Activated CD4-positive, CD25-positive, alpha-beta regulatory T cell (primary cell): ENCODE results near the gene ARAP1.

ENCODE experiments used
- DNase-seq, 4 experiments: peaks; one replicate each; lab custom pipeline; 2025; lab: John Stamatoyannopoulos, UW

ARAP1 gene

GRCh38 chr11:72762641-72763304, 10.6 kb upstream of the ARAP1 start:
- DNase-seq: no peak

DNA sequence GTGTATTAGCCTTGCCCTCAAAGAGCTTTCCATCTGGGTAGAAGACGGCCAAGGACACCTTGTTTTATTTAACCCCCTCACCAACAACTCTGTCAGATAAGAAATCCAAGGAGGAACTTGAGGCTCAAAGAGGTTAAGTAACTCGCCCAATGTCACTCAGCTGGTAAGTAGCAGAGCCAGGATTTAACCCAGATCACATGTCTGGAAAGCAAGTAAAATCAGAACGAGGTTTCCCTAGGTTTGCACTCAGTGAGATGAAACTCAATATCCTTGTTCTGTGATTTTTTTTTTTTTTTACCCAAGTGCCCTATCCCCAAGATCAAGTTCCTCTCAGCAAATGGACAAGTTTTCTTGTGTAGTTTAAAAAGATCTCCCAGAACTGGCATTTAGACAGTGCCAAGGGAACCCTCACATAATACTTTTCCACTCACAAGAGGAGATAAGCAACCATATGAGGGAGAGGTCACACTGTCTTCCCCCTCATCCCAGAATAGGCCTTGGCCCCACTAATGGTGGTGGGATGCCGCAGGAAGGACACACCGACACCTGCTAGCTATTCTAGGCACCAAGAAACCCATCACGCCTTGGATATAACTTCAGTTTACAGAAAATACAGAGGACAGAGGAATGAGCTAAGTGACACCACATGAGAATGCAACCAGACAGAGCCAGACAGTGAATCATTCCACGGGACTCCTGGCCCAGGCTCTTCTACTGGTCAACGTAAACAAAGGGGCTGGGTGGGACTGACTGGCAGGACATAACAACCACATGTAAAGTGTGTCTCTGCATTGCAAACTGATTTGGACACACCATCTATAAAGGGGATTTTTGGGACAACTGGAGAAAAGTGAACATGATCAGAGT, 8.6 kb upstream of the ARAP1 start:
- no peak for DNase-seq

DNA sequence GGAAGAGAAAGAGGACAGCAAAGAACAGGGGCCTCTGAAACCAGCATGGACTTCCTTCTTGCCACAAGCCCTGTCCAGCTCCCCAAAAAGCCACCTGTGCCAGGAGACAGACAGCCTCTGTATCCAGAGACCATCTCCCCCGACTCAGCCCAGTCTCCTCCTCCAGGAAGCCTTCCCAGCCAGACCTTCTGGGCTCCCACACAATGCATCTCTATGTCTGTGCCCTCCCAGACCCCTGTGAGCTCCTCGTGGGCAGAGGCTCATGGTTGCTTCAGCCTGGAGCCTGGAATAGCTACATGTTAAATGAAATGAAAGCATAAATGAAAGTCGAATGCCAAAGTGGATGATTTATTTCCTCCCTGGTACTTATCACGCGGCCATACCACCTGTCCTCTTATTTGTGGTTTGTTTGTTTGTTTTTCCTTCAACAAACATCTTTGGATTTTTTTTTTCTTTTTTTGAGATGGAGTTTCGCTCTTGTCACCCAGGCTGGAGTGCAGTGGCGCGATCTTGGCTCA, 7.3 kb upstream of the ARAP1 start:
- no peak for DNase-seq

DNA sequence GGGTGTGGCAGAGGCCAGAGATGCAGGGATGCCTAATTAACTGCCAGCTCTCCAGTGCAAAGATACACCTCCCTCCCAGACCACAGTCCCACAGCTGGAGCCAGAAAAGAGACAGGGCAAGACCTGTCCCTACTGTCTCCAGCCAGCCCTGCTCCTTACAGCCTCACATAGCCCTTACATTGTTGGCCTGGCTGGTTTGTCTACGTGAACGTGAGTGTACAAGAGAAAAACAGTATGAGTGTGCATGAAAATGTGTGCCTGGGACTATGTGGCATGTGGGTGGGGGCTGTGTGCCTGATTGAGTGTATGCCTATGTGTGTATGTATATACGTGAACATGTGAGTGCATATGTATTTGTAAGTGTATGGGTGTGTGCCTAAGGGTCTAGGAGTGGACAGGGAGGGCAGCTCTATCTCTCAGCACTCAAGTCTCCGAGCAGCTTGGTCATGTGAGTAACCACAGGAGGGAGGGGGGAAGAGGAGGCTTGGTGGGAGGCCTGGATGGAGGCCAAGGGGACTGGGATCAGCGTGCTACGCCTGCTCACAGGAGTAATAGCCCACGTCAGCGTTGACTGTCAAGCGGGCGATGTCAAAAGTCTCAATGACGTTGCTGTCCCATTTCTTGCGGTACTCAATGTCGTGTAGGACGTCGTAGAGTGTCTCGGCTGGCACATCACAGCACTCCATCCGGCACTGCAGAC, 6.6 kb upstream of the ARAP1 start:
- DNase-seq: no peak

DNA sequence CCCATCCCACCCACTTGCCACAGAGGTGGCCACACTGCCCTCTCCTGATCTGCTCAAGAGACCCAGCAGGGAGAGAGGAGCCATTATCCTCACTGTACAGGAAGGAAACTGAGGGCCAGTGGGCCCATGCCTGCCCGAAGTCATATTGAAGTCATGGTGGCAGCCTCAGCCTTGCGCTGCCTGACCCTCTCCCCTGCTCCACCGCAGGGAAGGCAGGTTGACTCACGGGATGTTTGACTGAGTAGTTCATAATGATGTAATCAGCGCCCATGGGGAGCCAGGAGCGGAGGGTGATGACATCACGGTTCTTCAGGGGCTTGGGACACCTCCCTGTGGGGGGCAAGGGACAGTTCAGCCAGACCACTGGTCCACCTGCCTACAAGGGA, 6.1 kb upstream of the ARAP1 start:
- DNase-seq: no peak

GRCh38 chr11:72755713-72756285, 3.6 kb upstream of the ARAP1 start:
- no peak for DNase-seq

GRCh38 chr11:72754544-72755155, 2.4 kb upstream of the ARAP1 start:
- no peak for DNase-seq

DNA sequence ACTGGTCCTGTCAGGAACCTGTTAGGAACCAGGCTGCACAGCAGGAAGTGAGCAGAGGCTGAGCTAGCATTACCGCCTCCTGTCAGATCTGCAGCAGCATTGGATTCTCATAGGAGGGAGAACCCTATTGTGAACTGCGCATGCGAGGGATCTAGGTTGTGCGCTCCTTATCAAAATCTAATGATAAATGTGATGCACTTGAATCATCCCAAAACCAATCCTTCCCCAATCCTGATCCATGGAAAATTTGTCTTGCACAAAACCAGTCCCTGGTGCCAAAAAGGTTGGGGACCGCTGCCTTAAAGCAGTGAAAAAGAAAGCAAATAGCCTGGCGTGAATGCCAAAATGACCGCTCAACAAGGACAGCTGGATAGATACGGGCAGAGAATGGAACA, 1.9 kb upstream of the ARAP1 start:
- no peak for DNase-seq

DNA sequence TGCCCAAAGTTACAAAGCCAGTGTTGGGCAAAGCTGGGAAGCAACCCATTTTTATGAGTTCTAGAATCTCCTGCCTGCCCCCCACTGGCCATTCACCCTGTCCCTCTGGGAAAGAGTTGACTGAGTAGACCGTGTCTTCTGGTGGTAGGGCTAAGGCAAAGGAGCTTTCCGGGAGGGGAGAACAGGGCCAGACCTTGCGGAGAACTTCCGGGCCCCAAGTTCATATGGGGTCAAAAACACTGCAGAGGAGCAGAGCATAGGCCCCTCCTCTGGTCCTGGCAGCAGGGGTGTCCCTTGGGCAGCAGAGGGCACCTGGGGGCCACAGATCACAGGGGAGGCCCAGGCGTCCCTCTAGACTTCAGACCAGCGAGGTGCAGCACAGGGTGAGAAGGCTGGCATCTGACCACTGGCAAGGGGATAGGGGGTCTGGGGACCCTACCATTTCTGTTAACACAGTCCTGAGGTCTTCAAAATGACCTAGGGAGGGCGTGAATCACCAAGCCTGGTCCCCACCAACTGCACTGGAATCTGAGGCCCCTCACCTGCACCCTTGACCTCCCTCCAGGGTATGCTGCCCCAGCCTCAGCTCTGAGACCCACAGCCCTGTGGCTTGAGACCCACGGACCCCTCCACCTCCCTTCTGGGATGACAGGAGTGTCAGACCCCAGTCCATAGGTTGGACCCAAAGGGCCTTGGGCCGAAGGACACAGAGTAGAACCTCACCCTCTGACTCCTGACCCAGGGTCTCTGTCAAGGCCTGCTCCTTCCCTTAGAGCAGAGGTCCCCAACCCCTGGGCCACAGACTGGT, 1.3 kb upstream of the ARAP1 start:
- no peak for DNase-seq

- no peak for DNase-seq
These were observed 806 bp downstream of the ARAP1 start for GRCh38 chr11:72751116-72752087.

GRCh38 chr11:72750556-72751115, 1.6 kb downstream of the ARAP1 start:
- no peak for DNase-seq

DNA sequence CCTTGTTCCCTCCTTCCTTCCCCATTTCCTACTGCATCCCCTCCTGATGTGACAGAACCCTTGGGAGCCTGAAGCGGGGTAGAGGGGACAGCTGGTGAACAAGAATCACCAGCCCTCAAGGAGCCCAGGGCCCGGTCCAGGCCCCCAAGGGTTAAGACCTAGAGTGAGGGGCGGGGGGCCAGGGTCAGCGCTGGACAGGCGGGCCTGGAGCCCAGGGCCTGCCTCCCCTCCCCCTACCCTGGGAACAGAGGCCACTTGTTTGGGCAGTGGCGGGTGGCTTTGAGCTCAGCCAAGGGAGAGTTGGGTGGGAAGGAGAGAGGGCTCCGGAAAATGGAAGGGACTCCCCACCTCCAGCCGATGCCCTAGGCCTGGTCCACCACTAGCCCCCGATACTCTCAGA, 2.1 kb downstream of the ARAP1 start:
- no peak for DNase-seq

DNA sequence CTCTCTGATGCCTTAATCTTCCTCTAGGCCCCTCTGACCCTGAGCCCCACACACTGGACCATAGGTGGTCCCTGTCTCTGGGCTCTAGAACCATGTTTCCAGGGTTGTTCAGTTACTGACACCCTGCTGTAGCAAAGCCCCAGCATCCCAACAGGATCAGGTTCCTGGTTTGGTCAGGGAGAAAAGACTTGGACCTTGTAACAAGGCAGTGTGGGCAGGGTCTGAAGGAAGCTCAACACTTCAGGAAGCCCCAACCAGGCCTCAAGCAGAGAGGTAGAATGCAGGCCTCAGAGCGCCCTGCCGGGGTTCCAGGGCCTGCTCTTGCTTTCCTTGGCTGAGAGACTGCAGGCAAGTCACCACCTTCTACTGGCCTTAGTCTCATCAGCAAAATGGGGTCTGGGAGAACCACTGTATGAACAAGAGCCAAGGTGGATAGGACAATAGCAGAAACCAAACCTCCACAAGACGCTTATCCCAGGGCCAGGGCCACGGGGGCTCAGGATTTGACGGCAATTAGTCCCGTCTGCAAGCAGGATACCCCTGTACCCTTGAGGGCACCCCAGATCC, 4.8 kb downstream of the ARAP1 start:
- DNase-seq: no peak

GRCh38 chr11:72746821-72747220, 5.4 kb downstream of the ARAP1 start:
- DNase-seq: no peak

- DNase-seq: no peak
These were observed 6.2 kb downstream of the ARAP1 start for GRCh38 chr11:72745925-72746550.

DNA sequence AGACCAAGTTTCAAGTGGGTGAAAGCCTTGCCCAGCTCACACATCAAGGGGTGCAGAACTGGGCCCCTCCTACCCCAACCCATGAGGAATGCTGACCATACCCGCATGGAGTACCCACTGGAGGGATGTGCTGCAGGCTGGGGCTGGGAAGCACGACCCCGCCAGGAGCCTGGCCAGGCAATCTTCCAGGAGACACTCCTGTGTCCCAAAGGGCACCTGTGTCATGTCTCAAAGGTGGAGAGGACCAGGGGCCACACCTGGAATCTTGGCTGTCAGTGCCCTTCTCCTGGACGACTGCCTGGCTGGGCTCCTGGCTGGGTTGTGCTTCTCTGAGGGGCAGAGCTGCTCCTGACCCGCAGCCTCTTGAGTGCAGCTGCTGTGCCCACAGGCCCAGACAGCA, 6.7 kb downstream of the ARAP1 start:
- DNase-seq: no peak

GRCh38 chr11:72744474-72744873, 7.7 kb downstream of the ARAP1 start:
- no peak for DNase-seq

DNA sequence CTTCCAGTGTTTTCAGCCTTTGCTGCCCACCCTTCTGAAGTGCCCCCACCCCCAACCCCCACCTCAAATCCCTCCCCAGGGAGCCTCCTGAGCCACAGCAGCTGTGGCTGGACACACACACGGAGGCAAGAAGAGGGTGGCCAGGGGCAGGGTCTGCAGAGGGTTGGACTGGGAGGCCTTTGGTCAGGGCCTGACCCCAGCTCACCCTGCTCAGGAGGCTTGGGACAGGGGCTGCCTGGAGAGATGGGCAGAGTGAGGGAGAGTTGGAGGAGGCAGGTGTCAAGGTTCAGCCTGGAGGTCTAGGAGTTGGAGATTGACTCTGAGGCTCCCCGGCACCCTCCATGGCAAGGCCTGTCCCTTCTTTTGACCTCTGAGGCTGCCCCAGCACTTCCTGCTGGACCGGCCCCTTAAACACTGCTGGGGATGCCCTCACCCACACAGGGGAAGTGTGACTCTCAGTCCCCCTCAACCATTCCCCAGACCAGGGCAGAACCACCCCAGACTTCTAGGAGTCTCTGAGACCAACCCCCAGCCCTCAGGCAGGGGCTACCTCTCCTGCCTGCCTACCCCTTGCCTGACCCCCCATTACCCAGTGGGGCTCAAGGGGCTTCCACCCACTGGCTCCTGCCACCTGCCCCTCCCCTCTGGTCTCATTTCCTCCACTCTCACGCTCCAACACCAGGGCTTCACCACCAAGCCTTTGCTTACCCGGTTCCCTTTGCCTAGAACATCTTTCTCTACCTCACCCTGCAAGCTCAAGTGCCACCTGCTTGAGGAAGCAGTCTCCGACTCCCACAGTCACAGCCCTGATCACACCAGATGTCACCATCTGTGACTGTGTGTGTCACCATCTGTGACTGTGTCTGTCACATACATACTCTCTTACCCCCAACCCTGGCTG, 8.6 kb downstream of the ARAP1 start:
- no peak for DNase-seq
